Urinary bladder (tissue), 4 donors: ENCODE data around the gene MAL. TPM values are rescaled to one million over a fixed set of nuclear protein-coding genes. Genes with fewer than 3 reads are reported as not detected.

ENCODE experiments used
- DNase-seq: peaks from one replicate; pipeline ENCODE4 v3.0.0-alpha.2; 2015; ENCODE audit errors: extremely low spot score
- H3K27ac ChIP-seq: one replicate; pipeline ENCODE4 v1.5.1; 2013; ENCODE audit warnings: low read depth, mild to moderate bottlenecking, moderate library complexity
- H3K36me3 ChIP-seq: one replicate; pipeline ENCODE4 v1.6.1; 2013; ENCODE audit warnings: mild to moderate bottlenecking, moderate library complexity; ENCODE audit not compliant: insufficient read depth
- H3K4me1 ChIP-seq: one replicate; pipeline ENCODE4 v1.6.1; 2013; ENCODE audit warnings: mild to moderate bottlenecking, moderate library complexity; ENCODE audit not compliant: insufficient read depth
- H3K4me3 ChIP-seq: one replicate; pipeline ENCODE4 v1.5.1; 2013; ENCODE audit warnings: low read depth, low read length
- WGBS: extraction: QIAGEN DNeasy Blood & Tissue Kit; methylation state at CpG from one replicate; pipeline ENCODE4 v1.1.7; 2013; 5-methylcytosine and 5-hydroxymethylcytosine counted together
- polyA plus RNA-seq: library from polyadenylated mRNA; stranded (reverse); fragments of 200-250 nt; gene quantifications from one replicate; pipeline ENCODE4 v1.2.3, GENCODE V29; 2013
- total RNA-seq: library from RNA; depleted of rRNA; stranded (reverse); fragments of >200 nt; gene quantifications from one replicate; pipeline ENCODE4 v1.2.3, GENCODE V29; 2014
- donor health status: healthy with polysubstance abuse.
- donor health status: healthy.

The MAL gene
- total and polyA plus RNA-seq, 2 donors: 3.6 to 13.3 TPM

DNA sequence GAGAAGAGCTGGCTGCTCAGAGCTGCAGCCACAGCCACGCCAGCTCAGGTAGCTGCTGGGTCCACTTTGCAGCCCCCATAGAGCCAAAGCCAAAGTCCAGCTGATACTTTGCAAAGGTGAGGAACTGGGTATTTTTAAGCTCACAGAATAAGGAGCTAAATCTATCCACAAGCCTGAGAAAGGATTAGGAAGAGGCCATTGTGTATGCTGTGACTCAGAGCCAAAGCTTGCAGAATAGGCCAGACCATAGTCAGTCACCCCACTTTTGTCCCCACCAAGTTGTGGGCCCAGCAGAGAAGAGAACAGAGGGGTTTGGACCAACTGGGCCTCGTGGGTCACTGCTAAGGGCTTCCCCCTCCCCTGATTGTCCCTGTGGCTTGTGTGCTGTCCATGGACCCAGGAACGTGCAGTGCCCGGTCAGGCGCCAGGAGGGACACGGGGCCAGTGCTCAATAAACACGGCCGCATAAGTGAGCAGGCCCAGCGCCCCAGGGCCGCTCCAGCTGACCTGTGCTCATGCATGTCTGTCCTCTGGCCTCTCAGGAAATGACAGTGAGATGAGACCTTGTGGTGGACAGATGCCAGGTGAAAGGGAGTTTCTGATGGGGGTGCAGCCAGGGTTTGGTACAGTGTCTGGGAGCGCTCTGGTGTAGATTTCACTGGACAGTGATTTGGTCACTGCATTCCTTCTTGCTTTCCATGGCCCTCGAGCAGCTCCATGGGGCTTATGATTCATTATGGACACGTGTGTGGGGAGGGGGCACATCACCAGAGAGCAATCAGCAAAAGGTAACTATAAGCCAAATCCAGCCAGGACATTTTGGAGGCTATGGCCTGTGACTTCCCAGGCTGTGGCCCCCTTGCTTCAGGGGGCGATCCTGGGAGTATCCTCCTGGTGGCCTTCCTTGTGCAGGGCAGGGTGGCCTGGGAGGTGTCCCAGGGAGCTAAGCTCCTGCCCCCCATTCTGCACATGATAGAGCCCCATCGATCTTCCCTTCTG, 31.3 kb downstream of the MAL start:
- whole genome bisulfite sequencing: 80% methylated on average over 15 of the region's 15 CpGs
- no peak overlapping the region for H3K27ac ChIP-seq

DNA sequence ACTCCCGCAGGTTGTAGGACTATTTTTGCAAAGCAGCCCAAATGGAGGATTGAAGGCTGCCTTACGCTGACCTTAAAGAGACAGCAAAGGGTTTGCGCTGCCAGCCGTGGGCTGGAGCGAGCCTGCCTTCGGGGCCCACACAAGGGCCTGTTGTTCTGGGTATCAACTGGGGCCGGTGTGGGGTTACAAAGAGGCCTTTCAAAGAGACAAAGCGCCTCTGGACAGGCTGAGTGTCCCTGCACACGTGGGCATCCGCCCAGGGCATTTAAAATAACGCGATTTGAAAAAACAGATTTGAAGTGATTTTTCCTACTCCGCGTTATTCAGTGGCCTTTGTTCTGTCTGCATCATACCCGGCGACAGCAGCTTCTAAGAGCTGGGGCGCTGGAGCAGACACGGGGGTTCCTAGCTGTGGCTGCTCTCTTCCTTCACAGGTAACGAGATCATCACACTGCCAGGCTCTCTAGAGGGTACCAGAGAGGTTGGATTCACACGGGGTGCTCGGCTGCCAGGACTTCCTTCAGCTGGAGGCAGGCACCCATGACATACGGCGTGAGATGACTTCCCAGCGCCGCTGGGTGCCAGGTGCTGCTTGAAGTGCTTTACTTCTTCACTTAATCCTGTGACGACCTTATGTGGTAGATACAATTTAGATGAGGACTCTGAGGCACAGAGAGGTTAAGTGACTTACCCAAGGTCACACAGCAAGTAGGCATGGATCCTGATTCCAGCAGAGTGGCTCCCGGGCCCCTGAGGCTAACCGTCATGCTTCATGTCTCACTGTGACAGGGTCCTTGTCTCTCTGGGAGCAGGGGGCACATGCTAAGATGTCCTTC, 32.2 kb downstream of the MAL start:
- Histone ChIP-seq H3K27ac (no peak overlapping the region), H3K4me3 (no peak overlapping the region), H3K36me3 (no peaks in the 10 kb centered on the region), H3K4me1 (no peaks in the 10 kb centered on the region)
- 81% methylated on average over 28 of the region's 28 CpGs for WGBS
- DNase-seq: no peak

More for the DNA sequence above, 31.3 kb downstream of the MAL start:
- no peak overlapping the region for H3K4me3 ChIP-seq
- no peak for DNase-seq
- H3K36me3 ChIP-seq: no peaks in the 10 kb centered on the region
- no peaks in the 10 kb centered on the region for H3K4me1 ChIP-seq

DNA sequence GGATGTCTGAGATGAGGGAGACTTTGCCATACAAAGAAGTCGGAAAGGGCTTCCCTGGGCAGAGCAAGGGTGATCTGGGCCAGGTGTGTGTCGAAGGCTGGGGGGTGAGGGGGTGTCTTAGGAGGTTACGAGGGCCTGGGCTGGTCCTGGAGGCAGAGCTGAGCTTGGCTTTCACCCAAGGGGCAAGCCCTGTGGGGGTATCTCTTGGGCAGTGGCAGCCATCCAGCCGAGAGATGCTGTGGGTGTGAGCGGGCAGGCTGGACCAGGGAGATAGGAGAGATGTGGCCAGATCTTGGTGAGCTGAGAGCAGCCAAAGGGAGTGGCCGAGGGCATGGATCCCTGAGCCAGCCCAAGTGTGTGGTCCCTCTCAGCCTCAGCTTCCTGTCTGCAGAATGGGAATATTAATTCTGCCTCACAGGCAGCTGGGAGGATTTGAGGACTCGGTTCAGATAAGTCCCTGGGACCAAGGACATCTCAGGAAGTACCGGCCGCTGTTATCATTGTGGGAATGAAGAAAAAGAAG, 33.0 kb downstream of the MAL start:
- no peak overlapping the region for H3K27ac ChIP-seq
- DNase-seq: no peak

DNA sequence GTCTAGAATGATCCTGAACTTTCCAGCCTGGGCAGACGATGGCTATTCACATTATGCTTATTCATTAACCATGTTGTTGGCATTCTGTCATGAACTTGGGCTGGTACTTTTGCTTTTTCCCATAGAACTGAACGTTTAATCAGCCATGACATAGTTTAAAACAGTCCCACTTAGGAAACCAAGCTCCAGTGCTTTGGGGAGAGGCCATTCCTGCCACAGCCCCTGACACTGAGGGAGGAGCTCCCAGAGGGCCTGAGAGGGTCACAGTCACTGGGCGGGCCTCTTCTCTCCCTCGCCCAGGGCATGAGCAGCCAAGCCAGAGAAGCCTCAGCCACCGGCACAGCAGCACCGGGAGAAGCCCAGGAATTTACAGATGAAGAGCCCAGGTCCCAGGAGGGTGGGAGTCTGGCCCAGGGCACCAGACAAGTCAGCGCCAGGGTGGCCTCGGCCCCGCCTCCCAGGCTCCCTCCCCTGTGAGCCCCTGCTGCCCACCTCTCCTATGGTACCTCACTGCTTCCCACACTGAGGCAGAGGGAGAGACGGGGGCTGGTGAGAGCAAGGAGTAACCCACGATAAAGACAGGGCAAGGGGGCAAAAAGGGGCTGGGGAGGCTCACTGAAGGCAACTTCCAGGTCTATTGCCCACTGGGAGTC, 33.6 kb downstream of the MAL start:
- no peaks in the 10 kb centered on the region for H3K36me3 ChIP-seq
- H3K4me1 ChIP-seq: no peaks in the 10 kb centered on the region
- H3K27ac ChIP-seq: no peak overlapping the region
- no peak overlapping the region for H3K4me3 ChIP-seq
- DNase-seq: no peak
- WGBS: 73% methylated on average over 11 of the region's 11 CpGs

More for the DNA sequence above, 33.0 kb downstream of the MAL start:
- 87% methylated on average over 9 of the region's 9 CpGs for WGBS
- no peaks in the 10 kb centered on the region for H3K36me3 ChIP-seq
- H3K4me1 ChIP-seq: no peaks in the 10 kb centered on the region
- no peak overlapping the region for H3K4me3 ChIP-seq

DNA sequence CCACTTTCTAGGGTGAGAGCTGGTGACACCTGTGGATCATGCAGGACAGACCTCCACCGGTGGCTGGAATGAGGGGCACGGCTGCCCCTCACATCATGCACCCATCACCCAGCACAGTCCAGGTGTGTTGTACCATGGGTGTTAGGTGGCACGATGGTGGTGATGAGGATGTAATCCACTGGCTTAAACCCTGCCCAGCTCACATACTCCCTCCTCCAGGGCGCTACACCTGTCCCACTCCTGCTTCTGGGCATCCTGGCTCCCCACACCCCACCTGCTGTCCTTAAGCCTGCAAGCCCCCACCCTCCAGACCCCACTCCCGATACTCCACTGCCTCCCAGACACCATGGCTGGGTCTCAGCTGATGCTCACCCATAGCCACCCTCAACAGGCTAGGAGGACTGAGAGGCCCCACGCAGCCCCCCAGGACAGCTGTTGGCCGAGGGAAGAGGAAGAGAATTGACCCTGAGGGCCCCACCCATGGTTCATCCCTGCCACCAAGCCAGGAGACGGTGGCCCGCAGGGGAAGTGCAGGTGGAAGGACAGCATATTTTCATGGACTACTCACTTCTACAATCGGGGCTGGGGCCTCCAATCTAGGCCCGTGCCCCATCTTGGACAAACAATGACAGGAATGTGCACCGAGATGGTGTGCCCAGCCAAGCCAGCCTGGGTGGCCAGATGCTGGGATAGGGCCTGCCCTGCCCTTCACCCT, 34.3 kb downstream of the MAL start:
- H3K4me3 ChIP-seq: no peak overlapping the region
- WGBS: 79% methylated on average over 12 of the region's 12 CpGs
- no peaks in the 10 kb centered on the region for H3K36me3 ChIP-seq
- no peak overlapping the region for H3K27ac ChIP-seq
- no peak for DNase-seq
- H3K4me1 ChIP-seq: no peaks in the 10 kb centered on the region

DNA sequence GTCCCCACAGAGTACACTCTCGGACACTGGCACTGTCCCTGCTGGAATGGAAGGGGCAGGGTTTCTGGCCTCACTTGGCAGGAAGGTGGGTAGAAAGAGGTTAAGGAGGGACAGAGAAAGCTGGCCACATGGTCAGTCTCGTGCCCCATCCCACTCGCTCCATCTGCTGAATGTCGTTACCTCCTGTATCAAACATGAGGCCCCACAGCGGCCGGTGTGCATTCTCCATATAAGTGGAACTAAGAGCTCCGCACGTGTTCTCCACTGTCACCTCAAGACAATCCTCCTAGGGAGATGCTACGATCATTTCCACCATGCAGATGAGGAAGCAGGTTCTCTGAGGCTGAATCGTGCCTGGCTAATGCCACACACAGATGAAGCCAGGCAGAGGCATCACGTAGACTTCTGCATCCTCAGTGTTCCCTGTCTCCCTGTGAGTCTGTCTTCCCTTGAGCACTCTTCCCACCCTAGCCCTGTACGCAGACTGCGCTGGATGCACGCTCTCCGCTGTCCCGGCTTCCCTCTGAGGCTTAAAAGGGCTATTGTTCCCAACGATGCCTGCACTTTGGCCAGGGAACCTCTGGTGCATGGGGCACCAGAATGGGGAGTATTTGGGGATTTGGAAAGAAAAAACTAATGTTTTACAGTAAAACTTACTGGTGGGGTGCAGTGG, 35.1 kb downstream of the MAL start:
- DNase-seq: no peak
- 79% methylated on average over 17 of the region's 17 CpGs for WGBS
- Histone ChIP-seq H3K36me3 (no peaks in the 10 kb centered on the region), H3K4me3 (no peak overlapping the region), H3K4me1 (no peaks in the 10 kb centered on the region), H3K27ac (no peak overlapping the region)

DNA sequence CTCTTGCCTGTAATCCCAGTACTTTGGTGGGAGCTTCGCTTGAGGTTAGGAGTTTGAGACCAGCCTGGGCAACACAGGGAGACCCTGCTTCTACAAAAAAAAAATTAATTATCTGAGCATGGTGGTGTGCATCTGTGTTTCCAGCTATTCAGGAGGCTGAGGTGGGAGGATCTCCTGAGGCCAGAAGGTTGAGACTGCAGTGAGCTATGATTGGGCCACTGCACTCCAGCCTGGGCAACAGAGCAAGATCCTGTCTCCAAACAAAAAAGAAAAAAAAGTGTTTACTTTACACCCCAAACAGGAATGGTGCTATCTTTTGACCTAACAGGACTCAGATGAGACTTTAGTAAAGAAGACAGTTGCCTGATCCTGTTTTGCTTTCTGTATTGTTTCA, 35.6 kb downstream of the MAL start:
- H3K27ac ChIP-seq: no peak overlapping the region
- no peaks in the 10 kb centered on the region for H3K36me3 ChIP-seq
- H3K4me3 ChIP-seq: no peak overlapping the region
- 91% methylated on average over 1 of the region's 1 CpG for WGBS
- H3K4me1 ChIP-seq: no peaks in the 10 kb centered on the region
- no peak for DNase-seq

DNA sequence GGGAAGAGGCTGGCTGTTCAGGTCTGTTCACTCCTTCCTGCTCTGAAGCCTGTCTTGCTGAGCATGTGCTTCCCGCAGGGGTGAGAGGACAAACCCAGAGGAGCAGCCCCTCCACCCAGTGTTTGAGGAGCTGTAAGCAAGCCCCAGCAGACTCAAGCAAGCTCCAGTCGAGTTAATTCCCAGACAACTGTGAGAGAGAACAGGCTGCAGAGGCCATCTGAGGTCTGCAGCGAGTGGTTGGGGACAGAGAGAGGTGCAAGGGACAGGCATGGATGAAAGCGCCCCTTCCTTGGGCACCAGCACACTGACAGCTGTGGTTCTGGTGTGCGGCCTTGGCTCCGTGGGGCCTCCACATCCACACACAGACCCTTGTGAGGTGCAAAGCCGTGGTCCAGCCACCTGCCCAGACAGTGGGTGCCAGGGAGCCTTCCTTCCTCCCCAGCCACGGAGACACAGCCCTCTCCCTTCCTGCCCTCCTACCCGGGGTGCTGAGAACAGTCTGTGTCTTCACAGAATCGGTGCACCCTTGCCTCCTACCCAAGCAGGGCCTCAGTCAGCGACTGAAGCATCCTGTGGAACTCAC, 36.2 kb downstream of the MAL start:
- Histone ChIP-seq H3K27ac (no peak overlapping the region), H3K4me3 (no peak overlapping the region), H3K4me1 (no peaks in the 10 kb centered on the region), H3K36me3 (no peaks in the 10 kb centered on the region)
- 62% methylated on average over 11 of the region's 11 CpGs for WGBS
- DNase-seq: no peak

DNA sequence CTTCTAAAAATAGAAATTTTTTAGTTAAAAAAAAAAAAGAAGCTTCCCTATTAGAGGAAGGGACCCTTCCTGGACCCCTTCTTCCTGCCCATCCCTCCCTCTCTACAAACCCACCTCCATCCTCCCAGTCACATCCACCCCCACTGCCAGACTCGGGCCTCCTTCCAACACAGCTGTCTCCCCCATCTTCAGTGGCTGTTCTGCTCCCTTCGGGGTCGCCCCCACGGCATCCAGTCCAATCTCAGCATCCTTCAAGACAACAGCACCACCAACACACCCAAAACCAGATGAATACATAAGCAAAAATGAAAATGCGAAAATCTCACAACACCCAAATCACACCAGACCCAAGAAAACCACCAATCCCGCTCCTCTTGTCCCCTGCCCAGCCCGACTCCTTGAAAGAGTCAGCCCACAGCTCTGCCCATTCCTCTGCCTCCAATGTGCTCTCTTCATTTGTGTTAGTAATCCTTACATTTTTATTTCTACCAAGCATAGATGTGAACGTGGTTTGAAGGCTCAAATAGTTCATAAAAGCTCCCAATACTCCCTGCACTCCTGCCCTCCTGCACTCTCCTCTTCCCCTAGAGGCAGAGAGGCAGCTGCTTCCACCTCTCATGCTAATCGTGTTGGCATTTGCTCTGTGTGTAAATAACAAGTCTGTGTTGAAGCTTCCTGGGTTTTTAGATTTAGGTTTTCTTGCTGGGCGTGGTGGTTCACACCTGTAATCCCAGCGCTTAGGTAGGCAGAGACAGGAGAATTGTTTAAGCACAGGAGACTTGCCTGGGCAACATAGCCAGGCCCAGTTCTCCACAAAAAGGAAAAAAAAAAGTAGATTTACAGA, 37.0 kb downstream of the MAL start:
- no peaks in the 10 kb centered on the region for H3K36me3 ChIP-seq
- WGBS: 68% methylated on average over 11 of the region's 11 CpGs
- no peaks in the 10 kb centered on the region for H3K4me1 ChIP-seq
- H3K27ac ChIP-seq: no peak overlapping the region
- no peak for DNase-seq
- H3K4me3 ChIP-seq: no peak overlapping the region

DNA sequence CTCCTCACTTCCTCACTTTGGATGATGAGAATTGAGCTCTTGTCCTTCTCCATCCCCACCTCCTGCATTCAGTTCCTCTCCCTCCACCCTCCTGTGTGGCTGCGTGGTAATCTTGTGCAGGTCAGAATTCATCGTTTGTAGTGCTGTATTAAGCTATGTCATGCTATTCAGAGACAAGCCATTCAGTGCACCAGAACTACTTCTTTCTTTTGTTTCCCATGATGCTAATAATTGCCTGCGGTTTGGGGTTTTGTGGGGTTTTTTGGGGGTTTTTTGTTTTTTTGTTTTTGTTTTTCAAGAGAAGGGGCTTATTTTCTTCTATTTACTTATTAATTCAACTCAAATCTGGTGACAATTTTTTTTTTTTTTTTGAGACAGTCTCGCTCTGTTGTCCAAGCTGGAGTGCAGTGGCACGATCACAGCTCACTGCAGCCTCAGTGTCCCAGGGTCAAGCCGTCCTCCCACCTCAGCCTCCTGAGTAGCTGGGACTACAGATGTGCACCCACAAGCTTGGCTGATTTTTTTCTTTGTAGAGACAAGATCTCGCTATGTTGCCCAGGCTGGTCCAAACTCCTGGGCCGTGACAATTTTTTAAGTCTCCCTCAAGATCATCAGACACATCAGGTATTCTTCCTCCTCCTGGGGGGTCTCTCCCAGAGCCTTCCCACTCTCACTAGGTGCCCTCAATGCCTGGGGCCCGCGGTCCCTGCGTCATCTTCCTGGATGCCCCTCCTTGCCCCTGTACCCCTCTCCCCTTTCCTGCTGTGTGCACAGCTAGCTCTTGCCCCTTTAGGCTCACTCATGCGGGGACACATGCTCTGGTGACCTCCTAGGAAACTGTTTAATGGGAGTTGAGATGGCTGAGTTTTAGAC, 37.8 kb downstream of the MAL start:
- WGBS: 81% methylated on average over 12 of the region's 12 CpGs
- Histone ChIP-seq H3K4me1 (no peaks in the 10 kb centered on the region), H3K4me3 (no peak overlapping the region), H3K36me3 (no peaks in the 10 kb centered on the region), H3K27ac (no peak overlapping the region)
- DNase-seq: no peak

DNA sequence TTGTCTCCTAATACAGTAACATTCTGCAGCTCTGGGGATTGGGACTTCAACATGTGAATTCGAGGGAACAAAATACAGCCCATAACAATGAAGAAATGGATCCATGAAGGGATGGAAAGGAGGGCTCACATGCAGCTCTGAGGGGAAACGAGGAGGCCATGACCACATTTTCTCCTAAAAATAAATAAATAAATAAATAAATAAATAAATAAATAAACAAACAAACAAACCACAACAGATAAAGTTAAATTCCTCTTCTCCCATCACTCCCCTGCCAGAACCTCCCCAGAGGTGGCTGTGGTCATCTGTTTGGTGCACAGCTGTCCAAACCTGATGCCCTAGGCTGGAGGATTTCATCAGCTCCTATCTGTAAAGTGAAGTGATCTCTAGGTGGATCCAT, 42.7 kb downstream of the MAL start:
- DNase-seq: no peak
- 72% methylated on average over 2 of the region's 2 CpGs for WGBS

More for the DNA sequence above, 42.7 kb downstream of the MAL start:
- H3K27ac ChIP-seq: no peak overlapping the region
- H3K36me3 ChIP-seq: no peaks in the 10 kb centered on the region
- no peak overlapping the region for H3K4me3 ChIP-seq
- no peaks in the 10 kb centered on the region for H3K4me1 ChIP-seq
